ENCODE measurements around the gene GTPBP4. TPM values are rescaled to one million over a fixed set of nuclear protein-coding genes. Genes with fewer than 3 reads are reported as not detected.

GTPBP4 gene
- total and polyA plus RNA-seq, 2 of the 13 experiments (the other 11 are each of a cell fraction or from before 2014, with no cell fraction given) = 24.1 to 85.5 TPM

DNA sequence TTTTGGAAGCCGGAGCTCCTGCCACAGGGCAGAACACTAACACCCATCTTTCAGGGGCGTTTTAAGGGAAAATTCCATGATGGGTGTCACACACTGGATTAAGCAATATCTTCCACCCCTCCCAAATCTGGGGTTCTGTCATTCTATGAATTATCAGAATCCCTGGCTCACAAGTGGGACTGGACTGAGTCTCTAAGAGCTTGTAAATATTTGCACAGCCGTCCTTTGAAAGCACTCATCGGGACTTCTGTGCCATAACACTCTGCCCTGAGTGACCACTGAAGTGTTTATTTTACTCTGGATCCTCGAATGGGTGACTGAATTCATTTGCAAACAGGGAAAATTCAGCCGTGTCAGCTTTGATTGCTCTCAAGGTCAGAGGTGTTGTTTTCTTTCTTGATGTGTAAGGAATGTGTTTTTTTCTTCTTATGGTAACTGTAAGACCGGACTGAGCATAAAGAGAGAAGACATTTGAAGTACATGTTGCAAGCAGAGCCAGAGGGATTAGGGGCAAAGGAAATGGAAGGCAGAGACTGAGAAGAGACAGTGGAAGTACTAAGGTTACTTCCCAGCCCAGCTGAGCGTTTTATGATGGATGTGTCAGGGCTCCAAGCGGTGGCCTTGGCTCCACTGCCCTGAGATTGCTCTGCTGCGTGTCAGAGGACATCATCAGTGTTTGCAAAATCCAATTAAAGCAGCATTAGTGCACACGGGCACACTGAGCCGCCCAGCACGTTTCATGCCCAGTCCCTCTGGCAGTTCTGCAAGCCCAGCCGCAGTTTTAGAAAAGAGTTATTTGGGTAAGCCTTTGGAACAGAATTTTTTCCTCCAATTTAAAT is 17.7 kb upstream of the GTPBP4 start (continued):
- TF ChIP-seq, protein P1, sequence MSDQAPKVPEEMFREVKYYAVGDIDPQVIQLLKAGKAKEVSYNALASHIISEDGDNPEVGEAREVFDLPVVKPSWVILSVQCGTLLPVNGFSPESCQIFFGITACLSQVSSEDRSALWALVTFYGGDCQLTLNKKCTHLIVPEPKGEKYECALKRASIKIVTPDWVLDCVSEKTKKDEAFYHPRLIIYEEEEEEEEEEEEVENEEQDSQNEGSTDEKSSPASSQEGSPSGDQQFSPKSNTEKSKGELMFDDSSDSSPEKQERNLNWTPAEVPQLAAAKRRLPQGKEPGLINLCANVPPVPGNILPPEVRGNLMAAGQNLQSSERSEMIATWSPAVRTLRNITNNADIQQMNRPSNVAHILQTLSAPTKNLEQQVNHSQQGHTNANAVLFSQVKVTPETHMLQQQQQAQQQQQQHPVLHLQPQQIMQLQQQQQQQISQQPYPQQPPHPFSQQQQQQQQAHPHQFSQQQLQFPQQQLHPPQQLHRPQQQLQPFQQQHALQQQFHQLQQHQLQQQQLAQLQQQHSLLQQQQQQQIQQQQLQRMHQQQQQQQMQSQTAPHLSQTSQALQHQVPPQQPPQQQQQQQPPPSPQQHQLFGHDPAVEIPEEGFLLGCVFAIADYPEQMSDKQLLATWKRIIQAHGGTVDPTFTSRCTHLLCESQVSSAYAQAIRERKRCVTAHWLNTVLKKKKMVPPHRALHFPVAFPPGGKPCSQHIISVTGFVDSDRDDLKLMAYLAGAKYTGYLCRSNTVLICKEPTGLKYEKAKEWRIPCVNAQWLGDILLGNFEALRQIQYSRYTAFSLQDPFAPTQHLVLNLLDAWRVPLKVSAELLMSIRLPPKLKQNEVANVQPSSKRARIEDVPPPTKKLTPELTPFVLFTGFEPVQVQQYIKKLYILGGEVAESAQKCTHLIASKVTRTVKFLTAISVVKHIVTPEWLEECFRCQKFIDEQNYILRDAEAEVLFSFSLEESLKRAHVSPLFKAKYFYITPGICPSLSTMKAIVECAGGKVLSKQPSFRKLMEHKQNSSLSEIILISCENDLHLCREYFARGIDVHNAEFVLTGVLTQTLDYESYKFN (CRISPR knock-in tag; conservative IDR thresholded peaks at IDR 0.05) = peak; percentile 85
- TF ChIP-seq ZNF672 (CRISPR knock-in tag; IDR thresholded peaks at IDR 0.05) (no peak), ZNF235 (CRISPR knock-in tag; IDR thresholded peaks at IDR 0.05; ENCODE audit: borderline replicate concordance) (no peak), HOXA9 (CRISPR knock-in tag; IDR thresholded peaks at IDR 0.05; ENCODE audit: borderline replicate concordance) (no peak), CENPT (CRISPR knock-in tag; IDR thresholded peaks at IDR 0.05; ENCODE audit: low read depth) (no peak), CEBPG (CRISPR knock-in tag; IDR thresholded peaks at IDR 0.05) (peak; percentile 82), ZFX (CRISPR knock-in tag; IDR thresholded peaks at IDR 0.05; ENCODE audit: low read depth) (no peak), GABPA (IDR thresholded peaks at IDR 0.05; ENCODE audit: low read depth, low read length) (no peak), GABPA (CRISPR knock-in tag; IDR thresholded peaks at IDR 0.05; ENCODE audit: low read depth) (peak; percentile 33; the same call in 1 of the 2 replicates), RXRA (CRISPR knock-in tag; IDR thresholded peaks at IDR 0.05) (peak; percentile 20; the same call in 1 of the 2 replicates), TBP (CRISPR knock-in tag; IDR thresholded peaks at IDR 0.05) (no peak), NCOA2 (CRISPR knock-in tag; IDR thresholded peaks at IDR 0.05) (peak; percentile 71), KDM1A (CRISPR knock-in tag; IDR thresholded peaks at IDR 0.05) (no peak), PPARG (CRISPR knock-in tag; conservative IDR thresholded peaks at IDR 0.05) (peak; percentile 43), UBTF (CRISPR knock-in tag; IDR thresholded peaks at IDR 0.05) (peak; percentile 48; the same call in 1 of the 2 replicates), ZFP37 (CRISPR knock-in tag; IDR thresholded peaks at IDR 0.05; ENCODE audit: borderline replicate concordance) (no peak), FOXK2 (IDR thresholded peaks at IDR 0.05) (peak; percentile 73; the same call in 1 of the 2 replicates), ZNF530 (CRISPR knock-in tag; IDR thresholded peaks at IDR 0.05; ENCODE audit: low read depth) (no peak)
- TF ChIP-seq, protein P2, sequence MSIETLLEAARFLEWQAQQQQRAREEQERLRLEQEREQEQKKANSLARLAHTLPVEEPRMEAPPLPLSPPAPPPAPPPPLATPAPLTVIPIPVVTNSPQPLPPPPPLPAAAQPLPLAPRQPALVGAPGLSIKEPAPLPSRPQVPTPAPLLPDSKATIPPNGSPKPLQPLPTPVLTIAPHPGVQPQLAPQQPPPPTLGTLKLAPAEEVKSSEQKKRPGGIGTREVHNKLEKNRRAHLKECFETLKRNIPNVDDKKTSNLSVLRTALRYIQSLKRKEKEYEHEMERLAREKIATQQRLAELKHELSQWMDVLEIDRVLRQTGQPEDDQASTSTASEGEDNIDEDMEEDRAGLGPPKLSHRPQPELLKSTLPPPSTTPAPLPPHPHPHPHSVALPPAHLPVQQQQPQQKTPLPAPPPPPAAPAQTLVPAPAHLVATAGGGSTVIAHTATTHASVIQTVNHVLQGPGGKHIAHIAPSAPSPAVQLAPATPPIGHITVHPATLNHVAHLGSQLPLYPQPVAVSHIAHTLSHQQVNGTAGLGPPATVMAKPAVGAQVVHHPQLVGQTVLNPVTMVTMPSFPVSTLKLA (IDR thresholded peaks at IDR 0.05) = no peak
- TF ChIP-seq, protein P3, sequence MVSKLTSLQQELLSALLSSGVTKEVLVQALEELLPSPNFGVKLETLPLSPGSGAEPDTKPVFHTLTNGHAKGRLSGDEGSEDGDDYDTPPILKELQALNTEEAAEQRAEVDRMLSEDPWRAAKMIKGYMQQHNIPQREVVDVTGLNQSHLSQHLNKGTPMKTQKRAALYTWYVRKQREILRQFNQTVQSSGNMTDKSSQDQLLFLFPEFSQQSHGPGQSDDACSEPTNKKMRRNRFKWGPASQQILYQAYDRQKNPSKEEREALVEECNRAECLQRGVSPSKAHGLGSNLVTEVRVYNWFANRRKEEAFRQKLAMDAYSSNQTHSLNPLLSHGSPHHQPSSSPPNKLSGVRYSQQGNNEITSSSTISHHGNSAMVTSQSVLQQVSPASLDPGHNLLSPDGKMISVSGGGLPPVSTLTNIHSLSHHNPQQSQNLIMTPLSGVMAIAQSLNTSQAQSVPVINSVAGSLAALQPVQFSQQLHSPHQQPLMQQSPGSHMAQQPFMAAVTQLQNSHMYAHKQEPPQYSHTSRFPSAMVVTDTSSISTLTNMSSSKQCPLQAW (CRISPR knock-in tag; IDR thresholded peaks at IDR 0.05) = 0 out of 2 replicates have a peak, but pooled peaks have one; percentile 28

Measured in HepG2 (cell line).